ENCODE measurements around the gene OR6B1. TPM values are rescaled to one million over a fixed set of nuclear protein-coding genes. Genes with fewer than 3 reads are reported as not detected.

Gene OR6B1
- total and polyA plus RNA-seq, 2 donors (not counting 1 experiment from before 2014, with no cell fraction given), result not detected

DNA sequence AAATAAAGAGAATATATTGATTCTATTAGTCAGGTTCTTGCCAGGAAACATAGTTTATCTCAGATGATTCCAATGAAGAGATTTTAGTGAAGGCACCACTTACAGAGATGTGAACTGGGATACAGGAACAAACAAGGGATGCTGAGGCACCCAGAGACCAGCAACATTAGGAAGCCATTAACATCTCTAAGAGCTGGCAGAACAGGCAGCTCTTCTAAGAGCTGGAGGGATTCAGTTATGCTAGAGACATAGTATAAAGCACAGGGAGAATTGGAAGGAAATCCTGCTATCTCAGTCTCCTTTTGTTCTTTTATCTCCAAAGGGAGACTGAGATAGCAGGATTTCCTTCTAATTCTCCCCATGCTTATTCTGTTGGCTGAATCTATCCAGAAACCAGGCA lies 22.0 kb downstream of the OR6B1 start:
- no peak overlapping the region for H2AFZ ChIP-seq (ENCODE audit: insufficient read depth, low read depth, low read length, poor library complexity, severe bottlenecking)
- no peak for DNase-seq
- no peaks in the 10 kb centered on the region for H3K4me1 Mint-ChIP-seq
- no peaks in the 10 kb centered on the region for H3K9me3 Mint-ChIP-seq (ENCODE audit: insufficient read depth)
- intact Hi-C loops (cut with micrococcal nuclease), result no loop called here
- no peak overlapping the region for H3K27ac ChIP-seq (ENCODE audit: low read length in 2 of 2)
- POLR2A ChIA-PET, result no interaction called here
- ATAC-seq (ENCODE audit: low read depth), result no peak
- CTCF ChIA-PET, result no interaction called here
- TF ChIP-seq CTCF (IDR thresholded peaks at IDR 0.05), result no peak
- no peak for TF ChIP-seq EZH2 (IDR thresholded peaks at IDR 0.05; ENCODE audit: borderline replicate concordance, insufficient read depth, low read depth, low read length, poor library complexity, severe bottlenecking)
- no peak overlapping the region for H3K9ac ChIP-seq (ENCODE audit: low read length)
- no peak overlapping the region for H3K4me3 ChIP-seq (ENCODE audit: control extremely low read depth in 1 of 5, extremely low read depth in 1 of 5, insufficient read depth in 1 of 5, low read depth in 2 of 5, low read length in 4 of 5)
- H3K27me3 Mint-ChIP-seq, result no peaks in the 10 kb centered on the region
- H3K27me3 ChIP-seq (replicated peaks in 1 of 4; ENCODE audit: control extremely low read depth in 1 of 4, control insufficient read depth in 3 of 4, insufficient read depth in 4 of 4, low read length in 3 of 4), result no peaks in the 10 kb centered on the region
- no peaks in the 10 kb centered on the region for H4K20me1 ChIP-seq (ENCODE audit: control insufficient read depth, insufficient read depth, low read length, poor library complexity, severe bottlenecking)
- no peak overlapping the region for H3K4me2 ChIP-seq (replicated peaks; ENCODE audit: low read depth, low read length, poor library complexity, severe bottlenecking)
- H3K79me2 ChIP-seq (ENCODE audit: control insufficient read depth, insufficient read depth, low read length), result no peaks in the 10 kb centered on the region
- H3K27ac Mint-ChIP-seq, result no peak overlapping the region
- no peaks in the 10 kb centered on the region for H3K4me1 ChIP-seq (ENCODE audit: control insufficient read depth in 2 of 2, insufficient read depth in 2 of 2, low read length in 2 of 2)
- H3K9me3 ChIP-seq (ENCODE audit: control extremely low read depth in 1 of 3, control insufficient read depth in 2 of 3, insufficient read depth in 1 of 3, low read length in 2 of 3), result no peaks in the 10 kb centered on the region
- H3K4me3 Mint-ChIP-seq, result no peak overlapping the region
- no peaks in the 10 kb centered on the region for H3K36me3 ChIP-seq (replicated peaks in 1 of 2; ENCODE audit: control extremely low read depth in 1 of 2, control insufficient read depth in 1 of 2, extremely low read depth in 1 of 2, insufficient read depth in 2 of 2, low read length in 1 of 2)

- ATAC-seq (ENCODE audit: low read depth), result no peak
- ChIA-PET CTCF (no interaction called here), POLR2A (no interaction called here)
- Histone ChIP-seq H3K27me3 (replicated peaks in 1 of 4; ENCODE audit: control extremely low read depth in 1 of 4, control insufficient read depth in 3 of 4, insufficient read depth in 4 of 4, low read length in 3 of 4) (no peaks in the 10 kb centered on the region), H3K79me2 (ENCODE audit: control insufficient read depth, insufficient read depth, low read length) (no peaks in the 10 kb centered on the region), H3K4me1 (ENCODE audit: control insufficient read depth in 2 of 2, insufficient read depth in 2 of 2, low read length in 2 of 2) (no peaks in the 10 kb centered on the region), H2AFZ (ENCODE audit: insufficient read depth, low read depth, low read length, poor library complexity, severe bottlenecking) (no peak overlapping the region), H3K36me3 (replicated peaks in 1 of 2; ENCODE audit: control extremely low read depth in 1 of 2, control insufficient read depth in 1 of 2, extremely low read depth in 1 of 2, insufficient read depth in 2 of 2, low read length in 1 of 2) (no peaks in the 10 kb centered on the region), H4K20me1 (ENCODE audit: control insufficient read depth, insufficient read depth, low read length, poor library complexity, severe bottlenecking) (no peaks in the 10 kb centered on the region), H3K4me3 (ENCODE audit: control extremely low read depth in 1 of 5, extremely low read depth in 1 of 5, insufficient read depth in 1 of 5, low read depth in 2 of 5, low read length in 4 of 5) (no peak overlapping the region), H3K4me2 (replicated peaks; ENCODE audit: low read depth, low read length, poor library complexity, severe bottlenecking) (no peak overlapping the region), H3K9me3 (ENCODE audit: control extremely low read depth in 1 of 3, control insufficient read depth in 2 of 3, insufficient read depth in 1 of 3, low read length in 2 of 3) (no peaks in the 10 kb centered on the region), H3K9ac (ENCODE audit: low read length) (no peak overlapping the region), H3K27ac (ENCODE audit: low read length in 2 of 2) (no peak overlapping the region)
- no peak for DNase-seq
- H3K4me1 Mint-ChIP-seq, result no peaks in the 10 kb centered on the region
- intact Hi-C loops (cut with micrococcal nuclease), result no loop called here
- H3K27ac Mint-ChIP-seq, result no peak overlapping the region
- no peaks in the 10 kb centered on the region for H3K27me3 Mint-ChIP-seq
- no peak overlapping the region for H3K4me3 Mint-ChIP-seq
- TF ChIP-seq CTCF (IDR thresholded peaks at IDR 0.05) (no peak), EZH2 (IDR thresholded peaks at IDR 0.05; ENCODE audit: borderline replicate concordance, insufficient read depth, low read depth, low read length, poor library complexity, severe bottlenecking) (no peak)
- no peaks in the 10 kb centered on the region for H3K9me3 Mint-ChIP-seq (ENCODE audit: insufficient read depth)
- WGBS (ENCODE audit: insufficient coverage), result no CpG with 5 or more reads among the region's 4 CpGs
Observed at GRCh38 chr7:144023171-144023827, 23.2 kb downstream of the OR6B1 start.
